Smooth muscle cell (in vitro differentiated cells): ENCODE results near the gene MPC1. TPM values are rescaled to one million over a fixed set of nuclear protein-coding genes. Genes with fewer than 3 reads are reported as not detected.

Source experiments
- DNase-seq: peaks from one replicate; lab custom pipeline; 2025; ENCODE audit not compliant: unreplicated experiment; lab: John Stamatoyannopoulos, UW
- H2AFZ ChIP-seq: fragments of 200-600 bp; sonication (generic); 2 replicates; pipeline ENCODE4 v1.6.0; 2016; ENCODE audit warnings: antibody characterized with exemption, low read depth, mild to moderate bottlenecking
- H3F3A ChIP-seq: fragments of 200-600 bp; sonication (generic); 2 replicates; pipeline ENCODE4 v1.6.0; 2017; ENCODE audit warnings: antibody characterized with exemption, low read depth
- H3K27ac ChIP-seq: fragments of 200-600 bp; sonication (generic); 2 replicates; pipeline ENCODE4 v1.5.1; 2016; ENCODE audit warnings: low read depth, mild to moderate bottlenecking
- H3K27me3 ChIP-seq: fragments of 200-600 bp; sonication (generic); 2 replicates; pipeline ENCODE4 v1.6.1; 2016; ENCODE audit warnings: low read depth, mild to moderate bottlenecking
- H3K36me3 ChIP-seq: fragments of 200-600 bp; sonication (generic); 2 replicates; pipeline ENCODE4 v1.5.1; 2016; ENCODE audit warnings: low read depth
- H3K4me1 ChIP-seq: fragments of 200-600 bp; sonication (generic); 2 replicates; pipeline ENCODE4 v1.5.1; 2016; ENCODE audit warnings: low read depth
- H3K4me2 ChIP-seq: fragments of 200-600 bp; sonication (generic); 2 replicates; pipeline ENCODE4 v1.6.0; 2016; ENCODE audit warnings: mild to moderate bottlenecking
- H3K4me3 ChIP-seq: fragments of 200-600 bp; sonication (generic); 2 replicates; pipeline ENCODE4 v1.5.1; 2016; ENCODE audit warnings: mild to moderate bottlenecking
- H3K79me2 ChIP-seq: fragments of 200-600 bp; sonication (generic); 2 replicates; pipeline ENCODE4 v1.6.0; 2016; ENCODE audit warnings: low read depth, mild to moderate bottlenecking
- H3K9ac ChIP-seq: fragments of 200-600 bp; sonication (generic); 2 replicates; pipeline ENCODE4 v1.6.0; 2016; ENCODE audit warnings: low read depth
- H3K9me3 ChIP-seq: fragments of 200-600 bp; sonication (generic); replicated peaks from 2 replicates; pipeline ENCODE4 v1.5.1; 2016; ENCODE audit warnings: low read depth
- H4K20me1 ChIP-seq: fragments of 200-600 bp; sonication (generic); 2 replicates; pipeline ENCODE4 v1.6.0; 2016; ENCODE audit warnings: low read depth
- WGBS: methylation state at CpG from one replicate; pipeline ENCODE4 v1.1.7; 2016; ENCODE audit warnings: low lambda C conversion rate; 5-methylcytosine and 5-hydroxymethylcytosine counted together
- polyA plus RNA-seq: library from polyadenylated mRNA; unstranded; fragments of >200 nt; fragmentation: Nextera tagmentation; extraction: Ambion mirVana; gene quantifications from 2 replicates; pipeline ENCODE4 v1.2.1, GENCODE V29; 2016
- total RNA-seq: library from RNA; depleted of rRNA; stranded (reverse); fragments of >200 nt; gene quantifications from 2 replicates; pipeline ENCODE4 v1.2.3, GENCODE V29; 2014
- TF ChIP-seq, protein P1 (sequence below): fragments of 200-600 bp; sonication (generic); IDR thresholded peaks from 2 replicates; pipeline ENCODE4 v1.5.1; 2017; ENCODE audit warnings: borderline replicate concordance, mild to moderate bottlenecking, antibody characterized with exemption; ENCODE audit not compliant: insufficient read depth, poor library complexity, severe bottlenecking

Gene MPC1
- total and polyA plus RNA-seq, 2 experiments from 2014 or later = 49.0 to 57.4 TPM

DNA sequence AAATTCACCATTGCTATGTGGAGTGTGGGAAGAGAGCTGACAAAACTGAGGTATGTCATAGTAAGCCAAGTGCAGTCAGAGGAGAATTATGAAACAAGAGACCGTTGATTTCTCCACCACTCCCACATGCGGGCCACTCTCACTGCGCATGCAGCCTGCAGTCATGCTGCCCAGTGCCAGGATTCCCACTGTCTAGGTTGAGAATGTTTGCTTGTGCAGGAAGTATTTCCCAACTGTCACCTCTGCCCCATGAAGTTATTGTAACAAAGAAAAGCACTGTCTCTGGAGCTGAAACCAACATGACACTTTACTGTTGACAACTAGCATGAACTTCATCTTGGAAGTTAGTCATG is 21.7 kb downstream of the MPC1 start:
- H3K4me1 ChIP-seq = peaks cover 13% of the 10 kb centered on the region
- H3K9ac ChIP-seq = no peak overlapping the region
- H3K36me3 ChIP-seq = peaks cover 6% of the 10 kb centered on the region
- no peaks in the 10 kb centered on the region for H3K79me2 ChIP-seq
- H4K20me1 ChIP-seq = no peaks in the 10 kb centered on the region
- TF ChIP-seq, protein P1, sequence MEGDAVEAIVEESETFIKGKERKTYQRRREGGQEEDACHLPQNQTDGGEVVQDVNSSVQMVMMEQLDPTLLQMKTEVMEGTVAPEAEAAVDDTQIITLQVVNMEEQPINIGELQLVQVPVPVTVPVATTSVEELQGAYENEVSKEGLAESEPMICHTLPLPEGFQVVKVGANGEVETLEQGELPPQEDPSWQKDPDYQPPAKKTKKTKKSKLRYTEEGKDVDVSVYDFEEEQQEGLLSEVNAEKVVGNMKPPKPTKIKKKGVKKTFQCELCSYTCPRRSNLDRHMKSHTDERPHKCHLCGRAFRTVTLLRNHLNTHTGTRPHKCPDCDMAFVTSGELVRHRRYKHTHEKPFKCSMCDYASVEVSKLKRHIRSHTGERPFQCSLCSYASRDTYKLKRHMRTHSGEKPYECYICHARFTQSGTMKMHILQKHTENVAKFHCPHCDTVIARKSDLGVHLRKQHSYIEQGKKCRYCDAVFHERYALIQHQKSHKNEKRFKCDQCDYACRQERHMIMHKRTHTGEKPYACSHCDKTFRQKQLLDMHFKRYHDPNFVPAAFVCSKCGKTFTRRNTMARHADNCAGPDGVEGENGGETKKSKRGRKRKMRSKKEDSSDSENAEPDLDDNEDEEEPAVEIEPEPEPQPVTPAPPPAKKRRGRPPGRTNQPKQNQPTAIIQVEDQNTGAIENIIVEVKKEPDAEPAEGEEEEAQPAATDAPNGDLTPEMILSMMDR = no peak
- no peak overlapping the region for H3K4me2 ChIP-seq
- DNase-seq = no peak
- H2AFZ ChIP-seq = no peak overlapping the region
- no peaks in the 10 kb centered on the region for H3F3A ChIP-seq
- H3K27ac ChIP-seq = no peak overlapping the region
- H3K27me3 ChIP-seq = no peaks in the 10 kb centered on the region
- no peaks in the 10 kb centered on the region for H3K9me3 ChIP-seq
- H3K4me3 ChIP-seq = no peak overlapping the region
- WGBS = 91% methylated on average over 3 of the region's 3 CpGs

DNA sequence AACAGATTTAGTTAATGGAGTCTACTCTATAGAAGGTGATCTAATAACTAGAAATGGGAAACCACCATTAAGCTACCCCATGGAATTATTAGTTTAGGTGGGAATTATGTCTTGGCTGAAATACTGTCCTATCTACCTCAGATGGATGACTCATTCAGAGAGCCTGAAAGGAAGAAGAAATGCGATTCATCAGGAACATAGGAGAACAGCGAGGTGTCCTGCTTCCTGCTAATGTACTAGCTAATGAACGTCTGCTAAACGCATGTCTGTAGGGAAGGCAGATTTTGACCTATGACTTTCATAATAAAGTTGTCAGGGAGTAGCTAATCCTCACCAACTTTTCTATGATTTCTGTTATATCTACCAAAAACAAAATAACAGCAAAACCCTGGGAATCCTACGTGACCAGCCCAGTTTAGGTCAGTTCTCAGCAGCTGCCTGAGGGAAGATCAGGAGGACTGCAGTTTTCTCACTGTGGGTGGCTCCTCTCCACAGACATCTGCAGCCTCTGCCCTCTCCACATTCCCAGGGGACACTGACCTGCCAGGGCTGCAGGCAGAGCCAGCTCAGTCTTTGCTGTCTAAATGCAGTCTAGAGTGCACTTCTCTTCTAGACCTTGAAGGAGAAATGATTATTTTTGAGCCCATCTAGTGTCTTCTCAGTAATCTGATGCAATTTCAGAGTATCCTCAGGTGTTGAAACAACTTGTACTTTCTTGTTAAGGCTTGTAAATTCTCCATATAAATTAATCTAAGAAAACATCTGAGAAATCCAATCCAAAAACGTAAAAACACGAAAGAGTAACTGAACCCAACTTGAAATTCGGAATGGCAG is 22.3 kb downstream of the MPC1 start:
- Histone ChIP-seq H2AFZ (no peak overlapping the region), H3K9me3 (no peaks in the 10 kb centered on the region), H3K27ac (no peak overlapping the region), H3K4me2 (no peak overlapping the region), H3K27me3 (no peaks in the 10 kb centered on the region), H3K79me2 (no peaks in the 10 kb centered on the region), H3F3A (no peaks in the 10 kb centered on the region), H3K4me3 (no peak overlapping the region), H4K20me1 (no peaks in the 10 kb centered on the region), H3K9ac (no peak overlapping the region), H3K36me3 (peaks cover 6% of the 10 kb centered on the region), H3K4me1 (peaks cover 7% of the 10 kb centered on the region)
- TF ChIP-seq, protein P1 = no peak
- WGBS = 75% methylated on average over 8 of the region's 8 CpGs
- no peak for DNase-seq

DNA sequence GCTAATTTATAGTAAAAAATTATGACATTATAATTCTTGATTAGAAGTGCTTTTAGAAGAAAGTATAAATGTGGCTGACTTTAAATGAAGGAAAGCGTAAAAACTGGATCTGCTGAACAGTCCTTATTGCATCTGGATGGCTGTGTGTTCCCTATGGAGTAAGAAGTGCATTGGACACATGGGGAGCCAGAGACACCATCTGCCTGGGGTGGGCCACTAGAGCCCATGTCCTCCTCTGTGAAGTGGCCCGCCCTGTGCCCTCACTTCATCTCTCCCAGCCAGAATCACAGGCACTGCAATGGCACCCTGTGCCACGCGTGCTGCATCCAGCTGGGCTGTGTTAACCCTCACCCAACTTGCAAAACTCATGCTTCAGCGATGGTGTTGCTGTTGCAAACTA is 27.2 kb downstream of the MPC1 start:
- no peaks in the 10 kb centered on the region for H3F3A ChIP-seq
- H3K27me3 ChIP-seq = no peaks in the 10 kb centered on the region
- H4K20me1 ChIP-seq = no peaks in the 10 kb centered on the region
- H3K4me3 ChIP-seq = no peak overlapping the region
- 88% methylated on average over 5 of the region's 5 CpGs for WGBS
- no peaks in the 10 kb centered on the region for H3K79me2 ChIP-seq
- H3K4me1 ChIP-seq = no peaks in the 10 kb centered on the region
- H3K9me3 ChIP-seq = no peaks in the 10 kb centered on the region
- TF ChIP-seq, protein P1 = no peak
- H3K36me3 ChIP-seq = no peaks in the 10 kb centered on the region
- H3K4me2 ChIP-seq = no peak overlapping the region
- H3K27ac ChIP-seq = no peak overlapping the region
- H2AFZ ChIP-seq = no peak overlapping the region
- no peak overlapping the region for H3K9ac ChIP-seq
- DNase-seq = no peak

DNA sequence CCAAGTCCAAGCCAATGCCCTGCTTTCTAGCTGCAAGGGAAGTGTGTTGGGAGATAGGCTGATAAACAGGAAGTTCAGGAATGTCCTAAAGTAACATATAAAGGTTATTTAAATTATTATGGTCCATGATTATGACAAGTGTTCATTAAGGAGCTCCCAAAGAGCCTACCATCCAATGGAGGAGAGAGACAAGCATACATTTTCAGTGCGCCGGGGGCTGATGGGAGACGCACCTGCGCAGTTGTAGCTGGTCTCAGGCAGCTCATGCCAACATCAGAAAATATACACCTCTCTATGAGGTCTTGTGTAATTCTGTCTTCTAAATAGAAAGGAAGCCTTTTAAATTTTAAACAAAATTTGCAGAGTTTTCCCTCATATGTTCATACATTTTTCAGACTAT is 27.8 kb downstream of the MPC1 start:
- Histone ChIP-seq H3K27me3 (no peaks in the 10 kb centered on the region), H3K79me2 (no peaks in the 10 kb centered on the region), H3K9me3 (no peaks in the 10 kb centered on the region), H4K20me1 (no peaks in the 10 kb centered on the region), H3K4me1 (no peaks in the 10 kb centered on the region), H3K4me2 (no peak overlapping the region), H3K9ac (no peak overlapping the region), H3K4me3 (no peak overlapping the region), H2AFZ (no peak overlapping the region), H3K27ac (no peak overlapping the region), H3K36me3 (no peaks in the 10 kb centered on the region), H3F3A (no peaks in the 10 kb centered on the region)
- over 99% methylated on average over 4 of the region's 4 CpGs for WGBS
- TF ChIP-seq, protein P1 = no peak
- DNase-seq = no peak
